GM19324 (cell line): ENCODE measurements around the gene SPG21.

Experiments
- ATAC-seq: cut with Tn5 transposase; IDR thresholded peaks from one replicate; pipeline ENCODE4 v1.9.1; 2021; ENCODE audit warnings: mild to moderate bottlenecking, moderate library complexity; ENCODE audit not compliant: unreplicated experiment, low FRiP score

The SPG21 gene

GRCh38 chr15:64943512-64944225 is 46.0 kb downstream of the SPG21 start:
- no peak for ATAC-seq

DNA sequence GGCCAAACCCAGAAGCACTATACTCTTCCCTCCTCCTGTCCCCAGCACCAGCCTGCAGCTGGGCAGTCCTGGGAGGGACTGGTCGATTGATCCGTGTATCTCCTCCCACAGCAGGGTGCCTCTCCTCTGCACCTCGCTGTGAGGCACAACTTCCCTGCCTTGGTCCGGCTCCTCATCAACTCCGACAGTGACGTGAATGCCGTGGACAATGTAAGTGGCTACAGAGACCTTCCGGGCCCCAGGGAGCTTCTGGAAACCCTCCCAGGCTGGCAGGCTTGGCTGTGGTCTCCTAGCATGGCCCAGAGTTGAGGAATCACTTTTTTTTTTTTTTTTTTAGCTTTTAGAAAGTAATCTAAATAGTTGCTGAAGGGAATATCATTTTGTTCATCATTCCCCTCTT is 47.4 kb downstream of the SPG21 start:
- ATAC-seq: no peak

DNA sequence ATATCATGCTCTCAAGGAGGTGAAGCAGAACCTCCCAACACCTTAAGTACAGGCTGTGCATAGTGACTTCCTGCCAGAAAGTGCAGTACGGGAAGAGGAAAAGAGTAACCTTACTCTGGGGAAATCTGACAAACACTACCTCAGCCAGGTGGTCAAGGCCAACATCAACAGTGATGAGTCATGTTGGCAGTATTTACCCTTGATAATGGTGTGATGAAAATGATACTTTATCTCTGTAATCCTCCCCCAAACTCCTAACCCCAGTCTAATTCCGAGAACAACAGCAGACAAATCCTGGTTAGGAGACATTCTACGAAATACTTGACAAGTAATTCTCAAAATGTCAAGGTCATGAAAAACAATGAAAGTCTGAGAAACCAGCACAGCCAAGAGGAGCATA is 51.5 kb downstream of the SPG21 start:
- no peak for ATAC-seq

- no peak for ATAC-seq
These were observed 55.7 kb downstream of the SPG21 start for GRCh38 chr15:64934023-64934422.

GRCh38 chr15:64931381-64931780 is 58.3 kb downstream of the SPG21 start:
- ATAC-seq: no peak

DNA sequence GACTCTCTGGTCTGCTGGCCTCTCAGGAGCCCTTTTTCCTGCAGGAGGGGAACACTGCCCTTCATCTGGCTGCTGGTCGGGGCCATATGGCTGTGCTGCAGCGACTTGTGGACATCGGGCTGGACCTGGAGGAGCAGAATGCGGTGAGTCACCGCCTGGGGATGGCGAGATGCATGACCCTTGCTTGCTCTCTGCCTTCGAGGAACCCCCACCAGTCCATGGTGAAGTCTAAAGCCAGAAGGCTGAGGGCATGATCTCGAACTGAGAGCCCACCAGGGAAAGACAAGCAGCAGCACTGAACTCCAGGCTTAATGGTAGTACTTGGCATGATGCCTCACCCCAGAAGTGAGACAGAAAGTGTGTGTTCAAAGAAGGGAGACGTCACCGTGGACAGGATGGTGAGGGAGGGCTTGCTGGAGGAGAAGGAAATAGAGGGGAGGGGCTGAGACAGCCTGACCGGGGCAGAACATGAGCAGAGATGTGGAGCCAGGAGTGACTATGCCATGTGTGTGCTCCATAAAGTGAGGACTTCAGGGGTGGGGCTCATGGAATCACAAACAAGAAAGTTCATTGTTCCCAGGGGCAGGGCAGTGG is 58.8 kb downstream of the SPG21 start:
- no peak for ATAC-seq

GRCh38 chr15:64930019-64930652 is 59.6 kb downstream of the SPG21 start:
- ATAC-seq: peak; percentile 61

DNA sequence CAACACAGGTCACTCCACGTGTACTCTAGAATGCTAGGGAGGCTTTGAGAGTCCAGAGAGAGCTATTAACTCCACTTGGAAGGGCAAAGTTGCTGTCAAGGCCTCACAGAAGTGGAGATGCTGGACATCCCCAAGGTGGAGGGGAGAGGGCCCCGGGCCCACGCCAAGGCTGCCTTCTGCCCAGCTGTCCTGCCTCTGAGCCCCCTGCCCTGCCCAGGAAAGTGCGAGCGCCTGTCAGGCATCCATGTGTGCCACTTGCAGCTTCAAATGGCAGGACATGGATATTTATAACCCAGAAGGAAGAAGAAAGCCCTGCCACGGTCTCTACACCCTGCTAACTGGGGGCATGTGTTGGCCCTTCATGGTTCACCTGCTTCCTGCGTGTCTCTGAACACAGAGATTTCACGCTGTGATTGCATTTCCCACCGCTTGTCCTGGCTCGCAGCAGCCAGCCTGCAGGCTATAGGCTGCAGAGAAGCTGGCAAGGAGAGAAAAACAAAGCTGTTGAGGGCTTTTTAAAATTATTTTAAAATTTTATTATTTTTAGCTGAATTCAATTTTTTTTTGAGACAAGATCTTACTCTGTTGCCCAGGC is 61.0 kb downstream of the SPG21 start:
- ATAC-seq: no peak

- no peak for ATAC-seq
These were observed 63.1 kb downstream of the SPG21 start for GRCh38 chr15:64926661-64927060.

DNA sequence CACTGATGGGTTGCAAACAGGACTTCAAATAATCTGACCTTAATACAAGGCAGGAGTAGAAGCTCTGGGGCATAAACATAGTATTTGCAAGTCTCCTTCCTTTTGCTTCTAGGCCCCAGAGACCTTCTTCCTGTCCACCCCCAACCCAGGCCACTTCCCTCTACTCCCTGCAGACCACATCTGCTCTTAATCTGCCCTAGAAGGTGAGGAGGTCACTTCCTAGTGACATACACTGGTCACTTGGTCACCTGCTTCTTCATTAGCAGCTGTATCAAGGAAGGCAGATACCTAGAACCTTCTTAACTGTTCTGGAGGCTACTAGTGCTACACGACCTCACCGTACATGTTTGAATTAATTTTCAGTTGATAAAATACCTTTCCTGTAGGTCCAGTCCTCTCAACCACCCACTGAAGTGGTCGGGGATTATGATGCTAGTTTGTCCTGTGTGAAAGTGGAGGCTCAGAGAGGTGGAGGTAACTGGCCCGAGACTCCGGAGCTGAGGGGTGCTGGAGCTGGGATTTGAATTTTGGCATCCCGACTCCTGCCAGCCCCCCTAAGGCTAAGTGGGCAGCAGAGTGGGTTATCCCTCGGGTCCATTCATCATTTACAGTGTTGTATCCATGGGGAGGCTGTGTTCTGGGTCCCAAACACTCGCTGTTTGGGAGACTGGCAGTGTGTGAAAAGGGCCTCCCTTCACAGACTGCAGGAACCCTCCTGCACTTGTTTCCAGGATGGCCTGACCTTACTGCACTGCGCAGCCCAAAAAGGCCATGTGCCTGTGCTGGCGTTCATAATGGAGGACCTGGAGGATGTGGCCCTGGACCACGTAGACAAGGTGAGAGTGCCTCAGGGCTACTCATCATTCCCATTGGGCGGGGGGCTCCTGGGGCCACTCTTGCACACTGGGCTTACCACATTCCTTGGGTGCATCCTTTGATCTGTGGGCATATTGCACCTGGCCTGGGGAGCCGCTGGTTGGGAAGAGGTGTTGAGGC is 64.1 kb downstream of the SPG21 start:
- no peak for ATAC-seq

DNA sequence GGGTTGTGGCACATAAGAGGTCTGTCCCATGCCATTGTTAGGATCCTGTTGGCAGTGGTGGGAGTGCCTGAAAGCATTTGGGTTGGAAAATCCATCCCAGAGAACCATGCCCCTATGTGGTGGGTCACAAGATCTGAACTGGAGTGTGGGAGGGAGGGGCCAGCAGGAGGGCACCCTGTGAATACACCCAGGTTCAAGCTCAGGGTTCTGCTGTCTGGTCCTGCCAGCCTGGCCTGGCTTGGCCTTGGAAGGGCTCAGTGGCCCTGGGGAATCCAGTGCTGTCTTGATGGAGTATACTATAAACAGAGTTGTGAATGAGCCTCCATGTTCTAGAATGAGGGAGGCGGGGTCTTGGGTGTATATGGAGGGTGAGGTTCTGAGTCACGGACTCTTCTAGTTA is 66.2 kb downstream of the SPG21 start:
- ATAC-seq: no peak

GRCh38 chr15:64921711-64922110 is 68.0 kb downstream of the SPG21 start:
- no peak for ATAC-seq

GRCh38 chr15:64919721-64920120 is 70.0 kb downstream of the SPG21 start:
- ATAC-seq: no peak

DNA sequence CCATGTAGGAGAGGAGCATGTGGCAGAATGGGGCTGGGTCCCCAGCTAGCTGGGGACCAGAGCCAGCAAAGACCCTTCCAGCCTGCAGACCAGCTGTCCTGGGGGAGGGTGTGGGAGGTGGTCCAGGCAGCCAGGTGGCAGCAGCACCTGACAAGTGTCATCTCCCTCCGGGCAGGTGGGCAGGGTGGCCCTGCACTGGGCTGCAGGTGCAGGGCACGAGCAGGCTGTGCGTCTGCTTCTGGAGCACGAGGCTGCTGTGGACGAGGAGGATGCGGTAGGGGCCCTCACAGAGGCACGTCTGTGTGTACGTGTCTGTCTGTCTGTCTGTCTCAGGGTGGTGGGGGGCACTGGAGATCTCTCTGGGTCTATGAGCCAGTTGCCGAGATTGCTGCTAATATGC is 72.5 kb downstream of the SPG21 start:
- no peak for ATAC-seq

DNA sequence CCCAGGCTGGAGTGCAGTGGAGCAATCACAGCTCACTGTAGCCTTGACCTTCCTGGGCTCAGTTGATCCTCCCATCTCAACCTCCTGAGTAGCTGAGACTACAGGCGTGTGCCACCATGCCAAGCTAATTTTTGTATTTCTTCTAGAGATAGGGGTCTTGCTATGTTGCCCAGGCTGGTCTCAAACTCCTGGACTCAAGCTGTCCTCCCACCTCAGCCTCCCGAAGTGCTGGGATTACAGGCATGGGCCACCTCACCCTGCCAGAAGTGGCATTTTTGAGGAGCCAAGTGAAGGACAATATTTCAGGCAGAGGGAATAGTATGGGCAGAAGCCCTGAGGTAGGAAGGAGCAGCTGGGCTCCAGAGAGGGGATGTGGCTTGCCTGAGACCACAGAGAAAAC is 73.3 kb downstream of the SPG21 start:
- ATAC-seq: no peak

GRCh38 chr15:64915518-64916227 is 74.0 kb downstream of the SPG21 start:
- no peak for ATAC-seq
